CD4-positive, alpha-beta T cell treated with Interferon alpha-2 for 1 hour (primary cell): Measurements from ENCODE around the gene C10orf71.

ENCODE experiments used
- DNase-seq, 2 donors: peaks; one replicate each; pipeline ENCODE4 v3.0.0-alpha.2; 2020 to 2022

Gene C10orf71

DNA sequence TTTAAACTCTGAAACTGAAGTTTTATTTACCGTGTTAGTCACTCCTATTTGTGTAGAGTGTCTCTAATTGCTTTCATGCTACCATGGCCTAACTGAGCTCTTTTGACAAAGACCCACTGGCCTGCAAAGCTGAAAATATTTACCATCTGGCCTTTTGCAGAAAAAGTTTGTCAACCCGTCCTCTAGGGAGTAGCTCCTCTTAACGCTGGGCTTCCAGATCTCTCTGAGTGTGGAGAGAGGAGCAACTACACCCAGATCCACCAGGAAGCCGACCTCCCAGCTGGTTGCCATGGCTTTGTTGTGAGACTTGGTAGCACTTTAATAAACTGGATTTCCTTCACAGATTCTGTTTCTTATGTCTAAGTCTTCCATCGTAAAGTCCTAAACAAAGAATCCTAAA lies 4.2 kb upstream of the C10orf71 start:
- DNase-seq, result no peak

DNA sequence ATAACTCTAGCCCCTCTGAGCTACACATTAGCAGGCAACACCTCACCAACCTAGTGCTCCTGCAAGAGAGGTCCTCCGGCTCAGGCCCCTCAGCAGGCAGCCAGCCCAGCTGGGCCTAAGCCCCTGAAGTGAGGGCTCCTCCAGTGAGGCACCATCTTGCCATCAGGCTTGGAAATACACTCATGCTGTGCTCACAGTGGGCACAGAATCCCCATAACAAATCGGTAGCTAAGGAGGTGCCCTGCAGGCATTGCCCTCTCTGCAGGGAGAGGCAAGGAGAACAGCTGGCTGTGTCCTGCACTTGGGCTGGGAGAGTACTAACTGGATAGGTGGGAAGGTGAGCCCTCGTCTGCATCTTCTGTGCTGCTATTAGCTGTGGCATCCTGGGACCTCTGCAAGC lies 3.7 kb upstream of the C10orf71 start:
- DNase-seq, result no peak

DNA sequence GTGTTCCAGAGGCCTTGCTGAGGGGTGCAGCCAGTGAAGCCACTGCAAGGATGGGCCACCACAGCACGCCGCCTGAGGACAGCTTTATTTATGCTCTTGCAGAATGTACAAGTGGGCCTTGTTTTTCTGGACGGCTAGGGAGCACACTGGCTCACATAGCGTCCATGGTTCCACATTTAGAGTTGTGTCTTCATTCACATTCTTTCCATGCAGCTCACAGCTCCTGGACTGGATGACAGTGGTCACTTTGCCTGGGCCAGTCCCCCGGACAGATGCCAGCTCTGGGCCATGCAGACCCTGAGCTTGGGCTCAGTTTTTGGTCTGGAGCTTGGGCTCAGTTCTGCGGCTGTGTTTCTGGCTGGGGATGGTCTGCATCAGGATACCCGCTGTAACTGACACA lies 2.6 kb upstream of the C10orf71 start:
- DNase-seq, result no peak

DNA sequence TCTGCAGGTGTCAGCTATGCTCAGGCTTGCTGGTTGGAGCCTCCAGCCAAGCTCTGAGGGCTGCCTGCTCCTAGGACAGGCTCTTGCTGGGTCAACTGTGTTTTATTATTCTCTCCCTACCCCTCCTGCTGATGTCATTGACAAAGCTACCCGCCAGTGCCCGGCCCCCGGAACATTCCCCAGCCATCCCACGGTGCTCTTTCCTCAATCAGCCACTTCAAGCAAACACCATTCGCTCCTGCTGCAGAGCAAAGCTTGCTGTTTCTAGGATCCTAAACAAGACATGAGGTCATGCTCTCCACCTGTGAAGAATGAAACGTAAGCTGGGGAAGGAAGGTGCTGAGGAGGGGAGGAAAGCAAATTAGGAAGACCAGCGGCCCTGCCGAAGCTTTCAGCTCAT lies 2.1 kb upstream of the C10orf71 start:
- DNase-seq, result no peak

DNA sequence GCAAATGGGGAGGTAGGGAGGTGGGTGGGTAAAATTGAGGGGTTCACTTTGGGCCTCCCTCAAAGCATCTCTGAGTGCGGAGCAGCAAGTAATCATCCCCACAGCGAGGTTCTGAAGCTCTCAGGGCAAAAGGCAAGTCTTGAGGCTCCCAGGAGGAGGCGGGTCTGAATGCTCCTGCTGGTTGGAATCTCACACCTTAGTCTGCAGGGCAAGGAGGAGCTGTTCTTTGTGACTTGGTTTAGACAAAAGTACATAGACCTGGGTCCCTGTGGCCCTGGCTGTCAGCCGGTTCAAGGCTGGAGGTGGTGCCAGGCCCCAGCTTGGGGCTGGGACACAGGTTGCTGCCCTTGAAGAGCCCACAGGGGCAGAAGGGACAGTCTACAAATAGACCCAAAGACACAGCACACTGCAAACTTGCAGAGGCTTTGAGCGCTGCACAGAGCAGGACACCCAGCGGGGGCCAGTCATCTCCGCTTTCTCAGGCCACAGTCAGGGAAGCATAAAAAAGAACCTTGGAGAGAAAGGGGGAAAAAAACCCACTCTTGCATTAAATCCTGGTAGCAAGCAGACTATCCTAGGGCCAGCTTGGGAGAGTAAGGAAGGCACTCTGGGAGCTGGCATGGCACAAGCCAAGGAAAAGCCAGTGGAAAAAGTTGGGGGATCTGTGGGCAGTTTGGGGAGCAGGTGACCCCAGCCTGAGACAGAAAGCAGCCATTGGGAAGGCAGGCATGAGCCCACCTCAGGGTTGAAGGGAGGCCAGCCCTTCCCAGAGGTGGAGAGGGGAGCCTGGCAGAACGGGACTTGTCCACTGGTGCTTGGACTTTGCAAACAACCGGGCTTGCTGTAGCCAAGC lies 926 bp upstream of the C10orf71 start:
- no peak for DNase-seq

DNA sequence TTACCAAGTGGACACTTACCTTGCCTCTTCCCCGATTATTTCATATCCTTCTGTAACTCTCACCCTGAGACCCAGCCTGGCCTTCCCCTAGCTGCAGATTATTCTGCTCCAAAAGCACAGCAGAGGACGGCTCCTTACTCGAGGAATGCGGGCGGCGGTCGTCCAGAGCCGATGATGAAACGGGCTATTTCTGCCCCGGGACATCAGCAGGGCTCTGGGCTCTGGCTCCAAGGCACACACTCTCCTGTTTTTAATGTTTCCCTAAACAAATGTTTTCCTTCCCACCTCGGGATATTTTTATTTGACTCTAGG lies 343 bp upstream of the C10orf71 start:
- DNase-seq, result no peak

DNA sequence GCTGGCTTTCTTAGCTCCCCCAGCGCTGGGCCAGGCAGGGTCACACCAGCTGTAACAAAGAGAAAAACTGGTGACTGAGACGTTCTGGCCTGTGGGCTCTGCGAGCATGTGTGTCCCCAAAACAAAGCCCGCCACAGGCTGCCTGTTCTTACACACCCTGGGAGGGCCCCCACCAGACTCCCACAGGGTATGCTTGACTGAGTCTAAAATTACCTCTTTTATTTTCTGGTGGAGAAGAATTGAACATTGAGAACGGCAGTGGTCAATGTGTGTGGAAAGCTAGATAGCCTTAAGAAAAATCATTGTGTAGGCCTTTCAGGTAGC lies 808 bp downstream of the C10orf71 start:
- no peak for DNase-seq

DNA sequence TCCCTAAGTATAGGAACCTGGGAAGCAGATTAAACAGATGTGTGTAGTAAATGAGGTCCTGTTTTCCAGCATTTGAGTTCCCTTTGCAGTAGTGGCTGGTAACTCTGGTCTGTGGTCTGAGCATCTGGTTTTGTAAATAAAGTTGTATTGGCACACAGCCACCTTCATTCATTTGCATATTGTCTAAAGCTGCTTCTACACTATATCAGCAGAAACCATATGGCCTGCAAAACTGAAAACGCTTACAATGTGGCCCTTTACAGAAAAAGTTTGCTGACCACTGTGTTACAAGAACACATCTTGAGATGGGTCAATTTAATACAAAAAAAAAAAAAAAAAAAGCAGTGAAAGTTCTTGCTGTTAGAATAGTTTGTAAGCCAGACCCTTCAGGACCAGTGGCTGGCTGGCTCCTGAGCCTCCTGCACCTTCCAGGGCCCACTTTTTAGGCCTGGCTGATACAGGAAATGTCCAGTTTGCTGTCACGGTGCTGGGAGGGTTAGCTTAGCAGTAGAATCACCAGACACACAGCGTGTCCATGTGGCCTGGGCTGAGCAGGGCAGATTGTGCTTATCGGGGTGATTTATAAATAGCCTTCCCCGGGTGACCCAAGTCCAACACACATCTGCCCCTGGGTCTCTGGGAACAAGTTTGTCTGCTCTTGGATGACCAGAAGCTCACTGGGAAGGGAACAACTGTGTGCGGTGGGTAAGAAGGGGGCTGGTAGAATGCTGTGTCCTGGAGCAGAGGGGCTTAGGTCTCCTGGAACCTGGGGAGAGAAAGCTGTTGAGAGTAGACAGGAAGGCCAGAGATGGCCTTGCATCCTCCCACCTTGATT lies 1.4 kb downstream of the C10orf71 start:
- DNase-seq, result no peak

DNA sequence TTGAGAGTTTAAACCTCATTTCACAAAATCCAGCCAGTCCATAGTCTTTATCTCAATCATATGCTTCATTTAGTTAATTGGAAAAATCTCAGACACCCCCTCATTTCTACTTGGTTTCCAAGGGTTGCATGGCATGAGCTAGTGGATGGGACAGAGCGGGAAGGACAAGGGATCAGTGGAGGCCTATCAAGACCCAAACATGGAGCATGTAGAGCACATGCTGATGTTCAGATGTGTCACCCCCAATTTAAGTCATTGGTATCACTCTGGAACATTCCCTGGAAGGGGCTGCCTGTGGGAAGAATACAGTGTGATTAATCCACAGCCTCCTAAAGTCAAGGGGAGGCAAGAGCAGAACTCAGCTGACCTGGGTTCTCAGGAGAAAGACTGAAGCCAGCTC lies 2.3 kb downstream of the C10orf71 start:
- no peak for DNase-seq

DNA sequence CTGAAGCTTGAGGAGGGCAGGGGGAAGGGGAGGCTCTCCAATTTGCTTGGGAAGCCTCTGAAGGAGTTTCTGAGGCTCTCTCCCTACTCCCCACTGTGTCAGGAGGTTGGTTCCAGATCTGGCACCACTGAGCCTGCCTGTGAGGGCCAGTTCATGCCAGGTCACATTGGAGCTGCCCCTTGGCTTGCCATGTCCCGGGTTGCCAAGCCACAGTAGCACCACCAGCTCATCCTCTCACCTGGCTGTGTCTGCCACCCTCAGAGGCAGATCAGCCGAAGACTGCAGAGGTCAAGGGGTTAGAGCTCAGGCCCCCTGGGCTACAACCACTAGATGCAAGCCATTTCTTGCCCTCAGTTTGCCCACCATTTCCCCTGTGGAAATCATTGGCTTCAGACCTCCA lies 3.1 kb downstream of the C10orf71 start:
- no peak for DNase-seq

DNA sequence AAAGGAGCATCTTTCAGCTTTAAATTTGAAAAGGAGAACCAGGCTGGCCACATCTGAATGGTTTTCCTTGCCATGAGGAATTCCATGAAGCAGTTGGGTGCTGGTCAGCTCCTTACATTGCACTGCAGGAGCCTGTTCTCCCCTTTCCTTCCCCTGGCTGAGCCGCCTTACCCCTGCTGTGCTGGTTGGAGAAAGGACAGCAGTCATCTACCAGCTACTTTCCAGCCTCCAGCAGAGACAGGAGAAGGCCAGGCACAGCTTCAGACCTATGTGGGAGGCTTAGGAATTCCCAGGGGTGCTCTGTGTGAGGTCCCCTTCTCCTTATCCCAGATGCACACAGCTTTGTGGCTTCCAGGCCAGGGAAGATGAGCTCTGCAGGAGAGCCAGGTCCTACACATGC lies 4.7 kb downstream of the C10orf71 start:
- DNase-seq, result no peak

DNA sequence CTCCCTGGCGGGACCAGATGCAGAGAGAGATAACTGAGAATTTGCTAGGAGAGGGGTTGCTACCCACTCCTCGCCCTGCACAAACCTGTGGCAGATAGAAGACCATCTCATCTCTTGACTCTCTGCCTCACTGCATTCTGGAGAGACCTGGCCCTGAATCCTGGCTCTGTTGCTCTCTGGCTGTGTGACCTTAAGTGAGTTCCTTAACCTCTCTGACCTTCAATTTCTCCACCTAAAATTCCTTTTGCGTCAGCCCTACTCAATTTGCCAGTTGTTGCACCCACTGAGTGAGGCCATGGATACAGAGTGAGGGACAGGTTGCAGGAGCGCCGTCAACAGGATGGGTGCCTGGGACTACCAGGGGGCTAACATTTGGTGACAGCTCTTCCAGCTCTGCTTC lies 5.2 kb downstream of the C10orf71 start:
- no peak for DNase-seq

DNA sequence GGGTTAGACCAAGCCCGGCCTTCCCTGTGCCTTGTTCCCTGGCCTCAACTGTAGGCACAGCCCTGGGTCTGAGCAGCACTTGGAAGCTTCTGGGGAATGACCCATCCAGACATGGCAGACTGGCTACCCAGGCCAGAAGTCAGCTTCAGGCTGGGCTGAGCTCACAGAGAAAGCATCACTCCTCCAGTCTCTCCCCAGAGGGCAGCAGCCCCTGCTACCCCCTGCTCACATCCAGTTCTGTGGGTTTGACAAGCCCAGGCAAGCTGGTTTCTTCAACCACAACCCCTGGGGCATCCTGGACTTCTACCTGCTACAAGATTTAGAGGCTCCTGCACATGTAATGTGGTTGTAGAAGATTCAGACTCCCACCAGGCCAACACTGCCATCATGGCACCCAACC lies 9.0 kb downstream of the C10orf71 start:
- DNase-seq, result no peak

DNA sequence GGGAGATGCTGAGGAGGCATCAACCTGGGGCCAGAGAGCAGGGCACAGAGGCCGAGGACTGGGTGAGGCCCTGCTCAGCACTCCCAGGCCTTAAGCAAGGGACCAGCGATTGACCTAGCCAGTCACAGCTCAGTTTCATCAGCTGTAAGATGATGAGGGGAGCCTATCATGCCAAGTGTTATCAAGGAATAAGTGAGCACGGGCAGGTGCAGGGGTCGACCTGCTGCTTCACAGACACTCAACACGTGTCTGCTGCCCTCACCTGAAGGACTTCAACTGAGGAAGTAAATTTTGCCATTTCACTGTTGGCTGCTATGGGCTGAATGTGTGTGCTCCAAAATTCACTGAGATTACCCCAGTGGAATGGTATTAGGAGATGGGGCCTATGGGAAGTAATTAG lies 9.9 kb downstream of the C10orf71 start:
- DNase-seq, result no peak

DNA sequence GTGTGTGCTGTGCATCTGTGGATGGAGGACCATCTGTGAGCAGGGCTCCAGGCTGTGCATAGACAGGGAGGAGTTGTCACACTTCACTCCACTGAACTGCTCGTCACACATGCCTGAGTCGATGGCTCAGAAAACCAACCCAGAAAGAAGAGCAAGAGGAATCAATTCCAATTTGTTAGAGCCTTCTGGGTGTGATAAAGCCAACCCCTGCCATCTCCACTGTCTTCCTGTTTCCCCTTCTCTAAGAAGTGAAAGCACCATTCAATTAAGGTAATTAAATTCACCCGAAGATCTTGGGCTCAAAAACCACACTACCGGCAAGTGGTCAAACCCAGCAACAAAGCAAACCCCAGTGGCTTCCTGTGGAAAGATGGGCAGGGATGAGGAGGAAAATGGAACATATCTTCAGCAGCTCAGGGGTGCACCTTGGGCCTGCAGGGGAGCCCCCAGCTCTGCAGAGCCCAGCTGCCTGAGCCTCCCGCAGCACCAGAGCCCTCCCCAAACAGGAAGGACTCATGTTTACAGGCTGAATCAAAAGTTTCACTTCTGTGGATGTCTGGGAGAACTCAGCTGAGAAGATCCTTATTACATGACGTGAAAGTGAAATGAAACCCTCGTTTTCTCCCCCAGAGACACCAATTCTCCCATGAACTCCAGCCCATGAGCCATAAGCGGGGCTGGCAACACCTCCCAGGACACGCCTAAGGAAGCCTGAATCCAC lies 10.9 kb downstream of the C10orf71 start:
- peak; percentile 27 to 28 for DNase-seq

DNA sequence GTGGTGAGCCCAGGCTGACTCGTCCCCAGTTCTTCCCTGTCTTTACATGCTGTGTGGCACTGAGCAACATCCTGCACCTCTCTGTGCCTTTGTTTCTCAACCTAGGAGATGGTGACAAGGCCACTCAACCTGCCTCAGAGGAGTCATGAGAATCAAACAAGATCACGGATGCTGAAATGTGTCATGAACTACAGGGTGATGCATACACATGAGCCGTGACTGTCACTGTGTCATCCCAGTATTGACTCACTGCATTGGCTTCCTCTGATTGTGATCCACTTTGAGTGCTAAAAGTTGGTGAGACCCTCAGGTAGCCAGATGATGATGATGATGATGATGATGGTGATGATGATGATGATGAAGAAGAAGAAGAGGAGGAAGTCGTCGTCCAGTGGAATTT lies 11.5 kb downstream of the C10orf71 start:
- DNase-seq, result peak; percentile 8 to 39

DNA sequence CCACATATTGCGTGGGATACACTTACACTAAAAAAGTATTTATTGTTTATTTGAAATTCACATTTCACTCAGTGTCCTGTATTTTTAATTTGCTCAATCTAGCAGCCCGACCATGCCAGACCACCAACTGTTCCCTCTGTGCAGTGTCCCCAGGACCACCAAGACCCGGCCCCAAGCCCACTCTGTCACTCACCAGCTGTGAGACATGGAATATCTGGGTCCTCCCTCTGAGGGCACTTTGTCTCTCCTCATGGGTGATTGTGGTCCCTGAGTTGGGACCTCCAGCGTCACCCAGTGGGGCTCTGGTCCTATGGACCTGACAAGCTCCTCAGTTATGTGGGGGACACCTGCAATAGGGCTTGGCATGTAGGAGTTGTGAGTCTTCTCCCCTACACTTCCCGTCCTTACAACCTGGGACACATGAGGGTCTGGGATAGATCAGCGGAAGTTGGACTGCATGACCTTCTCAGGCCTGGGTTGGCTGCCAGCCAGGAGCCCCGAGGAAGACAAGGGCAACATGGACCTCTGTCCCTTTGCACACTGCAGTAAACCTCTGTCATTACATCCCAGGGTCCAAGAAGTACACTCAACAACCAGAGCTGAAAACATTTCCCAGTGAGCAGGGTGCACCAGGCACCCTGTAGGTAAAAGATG lies 12.1 kb downstream of the C10orf71 start:
- no peak for DNase-seq

DNA sequence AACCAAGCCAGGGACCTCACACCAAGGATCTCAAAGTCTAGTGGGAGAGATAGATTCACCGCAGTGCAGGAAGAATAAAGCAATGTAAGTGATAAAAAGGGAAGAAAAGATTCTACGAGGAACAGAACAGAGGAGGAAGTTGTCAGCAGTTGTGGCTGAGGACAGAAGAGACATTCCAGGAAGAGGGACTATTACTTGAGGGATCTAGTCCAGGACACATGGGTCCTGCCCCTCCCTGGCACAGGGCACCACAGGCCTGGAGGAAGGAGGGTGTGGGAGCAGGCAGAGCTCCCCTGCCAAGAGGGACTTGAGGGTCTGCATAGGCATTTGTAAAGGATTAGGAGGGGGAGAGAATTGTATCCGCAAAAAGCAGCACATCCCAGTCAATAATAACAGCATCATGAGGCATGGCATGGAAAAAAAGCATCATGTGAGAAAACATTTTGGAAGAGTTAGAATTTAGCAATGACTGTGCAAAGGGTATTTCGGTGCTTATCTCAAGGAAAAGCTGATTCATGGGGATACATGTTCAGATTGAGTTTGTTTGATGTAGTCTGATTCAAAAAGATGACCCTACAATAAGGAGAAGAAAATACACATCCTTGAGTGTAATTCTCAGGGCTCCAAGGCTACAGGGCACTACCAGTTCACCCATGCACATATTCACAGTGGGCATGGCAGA lies 12.7 kb downstream of the C10orf71 start:
- no peak for DNase-seq

DNA sequence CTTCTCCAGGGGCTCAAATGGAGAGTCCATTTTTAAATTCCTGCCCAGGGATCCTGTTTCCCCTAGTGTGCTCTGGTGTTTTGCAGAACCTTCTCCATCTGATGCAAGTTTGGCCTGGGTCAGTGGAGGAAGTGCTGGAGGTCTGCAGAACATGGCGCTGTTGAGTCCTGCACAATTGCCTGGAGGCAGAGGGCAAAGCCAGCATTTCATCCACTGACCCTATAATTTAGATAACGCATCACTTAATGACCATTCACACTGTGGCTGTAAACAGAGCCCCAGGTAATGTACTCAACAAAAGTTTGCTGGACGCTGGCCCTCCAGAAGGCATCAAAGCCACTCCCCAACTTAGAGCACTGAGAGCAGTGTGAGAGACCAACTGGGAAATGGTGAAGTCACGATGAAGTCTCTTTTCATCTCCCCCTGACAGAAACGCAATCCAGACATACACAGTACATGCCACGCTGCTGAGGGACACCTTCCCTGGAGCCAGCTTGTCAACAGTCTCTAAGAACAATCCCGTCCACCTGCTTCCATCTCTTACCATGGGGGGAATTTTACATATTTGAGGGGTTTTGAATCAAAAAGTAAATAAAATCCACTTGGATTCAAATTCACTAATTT lies 13.4 kb downstream of the C10orf71 start:
- no peak for DNase-seq

DNA sequence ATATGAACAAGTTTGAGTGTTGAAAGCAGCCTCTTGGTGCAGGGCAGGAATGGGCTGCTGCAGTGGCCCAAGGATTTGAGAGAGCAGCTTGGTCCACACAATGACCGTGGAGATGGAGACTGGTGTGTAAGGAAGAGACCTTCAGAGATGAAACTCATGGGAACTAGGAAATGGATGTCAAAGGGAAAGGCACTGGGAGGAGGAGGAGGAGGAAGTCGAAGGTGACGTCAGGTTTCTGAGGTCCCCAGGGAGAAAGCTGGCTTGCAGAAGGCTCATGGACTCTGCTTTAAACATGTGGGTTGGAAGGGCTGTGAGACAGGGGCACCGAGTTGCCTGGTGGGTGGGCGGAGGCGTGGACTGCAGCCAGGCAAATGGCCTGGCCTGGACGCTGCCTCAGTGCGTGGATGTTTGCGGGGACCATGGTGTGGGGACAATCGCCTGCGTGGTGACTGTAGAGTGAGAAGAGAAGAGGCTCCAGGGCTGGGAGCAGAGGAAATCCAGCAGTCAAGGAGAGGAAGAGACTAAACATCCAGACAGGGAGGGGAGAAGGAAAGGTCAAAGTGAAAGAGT lies 14.6 kb downstream of the C10orf71 start:
- no peak for DNase-seq

DNA sequence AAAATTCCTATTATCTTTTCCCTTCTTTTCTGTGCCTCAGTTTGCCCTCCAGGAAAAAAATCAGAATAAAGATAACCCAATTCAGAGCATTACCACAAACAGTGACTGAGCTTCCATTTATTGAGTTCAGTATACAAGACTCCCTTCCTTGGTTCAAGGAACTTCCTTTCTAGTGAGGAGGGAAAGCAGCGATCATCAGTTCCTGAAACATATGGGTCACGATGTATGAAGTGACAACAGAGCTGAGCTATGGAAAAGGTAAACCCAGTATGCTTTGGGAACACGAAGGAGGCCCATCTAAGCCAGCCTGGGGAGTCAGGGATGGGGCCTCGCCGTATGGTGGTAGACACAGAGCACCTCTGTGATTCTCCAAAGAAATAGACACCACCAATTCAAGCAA lies 15.8 kb downstream of the C10orf71 start:
- no peak for DNase-seq

DNA sequence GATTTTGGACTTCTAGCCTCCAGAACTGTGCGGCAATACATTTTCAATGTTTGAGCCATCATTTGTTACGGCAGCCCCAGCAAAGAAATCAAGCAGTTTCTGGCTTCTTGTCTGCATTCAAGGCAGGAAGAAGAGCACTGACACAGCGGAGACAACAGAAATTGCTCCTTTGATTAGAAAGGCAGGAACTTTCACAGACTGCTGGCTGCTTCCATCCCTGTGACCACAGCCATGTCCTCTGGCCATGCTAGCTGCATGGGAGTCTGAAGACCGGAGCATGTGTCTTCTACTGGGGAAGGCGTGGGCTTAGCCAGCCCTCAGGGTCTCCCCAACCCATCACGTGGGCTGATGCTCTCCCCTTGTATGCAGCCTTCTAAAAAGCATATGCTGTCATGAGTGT lies 19.1 kb downstream of the C10orf71 start:
- no peak for DNase-seq
